ENCODE data around the gene PPRC1.
A peak's percentile ranks its signal among the peaks of the same experiment; 100 is the strongest.

The PPRC1 gene

GRCh38 chr10:102115775-102116174, 17.1 kb upstream of the PPRC1 start:
- Histone ChIP-seq H3K4me1 (ENCODE audit: low read length) (peaks cover 52% of the 10 kb centered on the region), H2AFZ (ENCODE audit: low read depth, low read length) (no peak overlapping the region), H3K9ac (ENCODE audit: low read length) (peak overlapping the region; percentile 85), H3K36me3 (replicated peaks; ENCODE audit: low read depth, low read length) (peaks cover 3% of the 10 kb centered on the region), H3K27ac (ENCODE audit: low read length) (peak overlapping the region; percentile 92), H3K27me3 (ENCODE audit: low read depth, low read length) (no peaks in the 10 kb centered on the region), H3K4me2 (ENCODE audit: low read length) (peak overlapping the region; percentile 91), H4K20me1 (ENCODE audit: insufficient read depth, low read length) (peaks cover 19% of the 10 kb centered on the region), H3K4me3 (ENCODE audit: low read length) (peak overlapping the region; percentile 99), H3K9me3 (ENCODE audit: insufficient read depth, low read length) (no peaks in the 10 kb centered on the region), H3K79me2 (ENCODE audit: low read length) (peaks cover 92% of the 10 kb centered on the region)
- TF ChIP-seq EZH2phosphoT487 (IDR thresholded peaks at IDR 0.05; ENCODE audit: low read depth) (no peak), CTCF (IDR thresholded peaks at IDR 0.05; ENCODE audit: low read depth, low read length) (no peak)

- H3K27me3 ChIP-seq (ENCODE audit: low read depth, low read length): no peaks in the 10 kb centered on the region
- peaks cover 19% of the 10 kb centered on the region for H4K20me1 ChIP-seq (ENCODE audit: insufficient read depth, low read length)
- H3K4me3 ChIP-seq (ENCODE audit: low read length): peak overlapping the region; percentile 97
- H3K4me1 ChIP-seq (ENCODE audit: low read length): peaks cover 60% of the 10 kb centered on the region
- no peak overlapping the region for H2AFZ ChIP-seq (ENCODE audit: low read depth, low read length)
- H3K4me2 ChIP-seq (ENCODE audit: low read length): peak overlapping the region; percentile 99
- peak overlapping the region; percentile 92 for H3K27ac ChIP-seq (ENCODE audit: low read length)
- H3K9me3 ChIP-seq (ENCODE audit: insufficient read depth, low read length): no peaks in the 10 kb centered on the region
- no peaks in the 10 kb centered on the region for H3K36me3 ChIP-seq (replicated peaks; ENCODE audit: low read depth, low read length)
- peaks cover 86% of the 10 kb centered on the region for H3K79me2 ChIP-seq (ENCODE audit: low read length)
- peak overlapping the region; percentile 95 for H3K9ac ChIP-seq (ENCODE audit: low read length)
- no peak for TF ChIP-seq EZH2phosphoT487 (IDR thresholded peaks at IDR 0.05; ENCODE audit: low read depth)
Observed at GRCh38 chr10:102116656-102117055, 16.2 kb upstream of the PPRC1 start.

GRCh38 chr10:102117391-102118159, 15.3 kb upstream of the PPRC1 start:
- Histone ChIP-seq H3K4me2 (ENCODE audit: low read length) (peak overlapping the region; percentile 99), H2AFZ (ENCODE audit: low read depth, low read length) (no peak overlapping the region), H3K4me3 (ENCODE audit: low read length) (peak overlapping the region; percentile 97), H3K79me2 (ENCODE audit: low read length) (peaks cover 77% of the 10 kb centered on the region), H3K27ac (ENCODE audit: low read length) (peak overlapping the region; percentile 92), H3K4me1 (ENCODE audit: low read length) (peaks cover 60% of the 10 kb centered on the region), H3K36me3 (replicated peaks; ENCODE audit: low read depth, low read length) (no peaks in the 10 kb centered on the region), H3K27me3 (ENCODE audit: low read depth, low read length) (no peaks in the 10 kb centered on the region), H3K9me3 (ENCODE audit: insufficient read depth, low read length) (no peaks in the 10 kb centered on the region), H3K9ac (ENCODE audit: low read length) (peak overlapping the region; percentile 95), H4K20me1 (ENCODE audit: insufficient read depth, low read length) (peaks cover 16% of the 10 kb centered on the region)
- TF ChIP-seq EZH2phosphoT487 (IDR thresholded peaks at IDR 0.05; ENCODE audit: low read depth) (no peak), CTCF (IDR thresholded peaks at IDR 0.05; ENCODE audit: low read depth, low read length) (0 out of 2 replicates have a peak, but pooled peaks have one; percentile 11)

GRCh38 chr10:102118867-102119266, 14.0 kb upstream of the PPRC1 start:
- Histone ChIP-seq H3K27me3 (ENCODE audit: low read depth, low read length) (no peaks in the 10 kb centered on the region), H3K4me2 (ENCODE audit: low read length) (peak overlapping the region; percentile 99), H3K79me2 (ENCODE audit: low read length) (peaks cover 64% of the 10 kb centered on the region), H3K9ac (ENCODE audit: low read length) (peak overlapping the region; percentile 95), H3K36me3 (replicated peaks; ENCODE audit: low read depth, low read length) (no peaks in the 10 kb centered on the region), H3K4me1 (ENCODE audit: low read length) (peaks cover 47% of the 10 kb centered on the region), H3K4me3 (ENCODE audit: low read length) (peak overlapping the region; percentile 97), H3K9me3 (ENCODE audit: insufficient read depth, low read length) (no peaks in the 10 kb centered on the region), H4K20me1 (ENCODE audit: insufficient read depth, low read length) (peaks cover 3% of the 10 kb centered on the region; the same call in 1 of the 2 replicates), H3K27ac (ENCODE audit: low read length) (peak overlapping the region; percentile 92), H2AFZ (ENCODE audit: low read depth, low read length) (no peak overlapping the region)
- TF ChIP-seq CTCF (IDR thresholded peaks at IDR 0.05; ENCODE audit: low read depth, low read length) (no peak), EZH2phosphoT487 (IDR thresholded peaks at IDR 0.05; ENCODE audit: low read depth) (no peak)

All from OCI-LY3 (cell line).